Heart left ventricle (tissue), 13 donors: ENCODE data around the gene TTC17.

Experiments used
- CTCF ChIP-seq, 12 donors: fragments of 200-600 bp; sonication (generic) in 4 of 12; IDR thresholded peaks; one replicate each; pipeline versions ENCODE4 v1.5.0 to v1.8.0; 2018 to 2022; ENCODE audit warnings: antibody characterized with exemption in 12 of 12, mild to moderate bottlenecking in 5 of 12
- POLR2A ChIP-seq, 2 donors: fragments of 450-650 bp; IDR thresholded peaks; one replicate each; pipeline ENCODE4 v1.6.1; 2017; ENCODE audit warnings: antibody characterized with exemption in 2 of 2, mild to moderate bottlenecking in 2 of 2, moderate library complexity in 2 of 2
- donor health status: ischemic (EF 13 %, LVEDD 7.1; RV severe dilation, severe dysfunction).
- donor health status: DM: no; HTN: yes; CAD: no.
- donor health status: DM: no; HTN: no; CAD: no.
- donor health status: ischemic (EF 25% LVEDD 6.9; RV normal size, moderate dysfunction).
- donor health status: ischemic (EF 25% LVEDD 5.7; RV mildly dilated, moderate dysfunction).
- donor health status: ischemic (EF 35%, LVEDD 5.7; RV mildly dilated, moderate dysfunction).
- donor health status: nonischemic (EF 11% LVEDD 7.7; RV severe dilation, severe dysfunction).
- donor health status: DM: yes; HTN: yes; CAD: no.
- donor health status: PGD.
- donor health status: ischemic (EF 29% LVEDD 5.4; RV normal size, mild dysfunction).
- donor health status: nonischemic (EF 23%, LVEDD 6.1; RV moderate dilation, normal function).

- TF ChIP-seq CTCF (IDR thresholded peaks at IDR 0.05) (no peak), POLR2A (IDR thresholded peaks at IDR 0.05) (no peak)
Observed at GRCh38 chr11:43518408-43519160, 159.9 kb downstream of the TTC17 start.
